HCT116 (cell line): ENCODE results near the gene MANSC4. TPM values are rescaled to one million over a fixed set of nuclear protein-coding genes. Genes with fewer than 3 reads are reported as not detected.
"Not testable (repeated sequence)": the region's sequence is repeated elsewhere in the genome, so short reads cannot be mapped to it uniquely, and the experiment has no call there.

ENCODE experiments used
- ATAC-seq: fragments of 200-7000 bp; cut with Tn5 transposase; 2 replicates; pipeline ENCODE4 v1.9.1; 2020; ENCODE audit warnings: mild to moderate bottlenecking, moderate library complexity
- BruUV-seq: library from RNA; stranded (reverse); fragments of 400-500 nt; replicated peaks from 2 replicates; lab custom pipeline; 2021; lab: Mats Ljungman, UMichigan
- CTCF ChIA-PET: fragments of 300-600 bp; sonication (Branson Sonifier 250); formaldehyde crosslinking; loops from one replicate; lab custom pipeline; 2021; ENCODE audit warnings: antibody characterized with exemption; lab: Charles Lee
- POLR2A ChIA-PET: fragments of 300-600, 350-600 bp; sonication (Branson Sonifier 250); formaldehyde crosslinking; loops from one replicate; lab custom pipeline; 2021; ENCODE audit warnings: antibody characterized with exemption; lab: Charles Lee
- RAD21 ChIA-PET, 2 experiments: fragments of 300-600 bp; sonication (Branson Sonifier 250); formaldehyde crosslinking; loops; one replicate each; lab custom pipeline; 2023; ENCODE audit warnings: low total read pairs in 2 of 2; ENCODE audit not compliant: uncharacterized antibody in 2 of 2, unreplicated experiment in 2 of 2, low non-redundant PET in 1 of 2; lab: Charles Lee
- DNase-seq: peaks from one replicate; pipeline ENCODE4 v3.0.0-alpha.2; 2010; ENCODE audit warnings: low read depth, low spot score
- H2AFZ ChIP-seq: fragments of 200-600 bp; shearing (Covaris generic), sonication (generic); 2 replicates; pipeline ENCODE4 v1.6.1; 2017; ENCODE audit warnings: low read depth, mixed run types, mixed read lengths, antibody characterized with exemption, low read length; ENCODE audit not compliant: poor library complexity, severe bottlenecking
- H3K27ac ChIP-seq: 2 replicates; pipeline ENCODE4 v1.5.1; 2012; ENCODE audit warnings: low read depth, low read length
- H3K27me3 ChIP-seq: fragments of 200-600 bp; sonication (generic); 2 replicates; pipeline ENCODE4 v1.6.1; 2016; ENCODE audit warnings: mixed run types, low read length, mixed read lengths; ENCODE audit not compliant: insufficient read depth
- H3K36me3 ChIP-seq, 2 experiments: fragments of 200-500 bp in 1 of 2; fragments of 200-600 bp in 1 of 2; sonication (Bioruptor generic) in 1 of 2; sonication (generic) in 1 of 2; 2 replicates each; pipeline versions ENCODE4 v1.5.1 to v1.6.1; 2014 to 2016; ENCODE audit warnings: low read length in 2 of 2, inconsistent platforms in 1 of 2, mixed read lengths in 1 of 2, mixed run types in 1 of 2; ENCODE audit not compliant: insufficient read depth in 2 of 2, control insufficient read depth in 1 of 2
- H3K4me1 ChIP-seq, 2 experiments: fragments of 200-600 bp in 1 of 2; sonication (generic) in 1 of 2; 2 replicates each; pipeline versions ENCODE4 v1.5.1 to v1.6.1; 2012 to 2017; ENCODE audit warnings: low read length in 2 of 2, inconsistent platforms in 1 of 2, mild to moderate bottlenecking in 1 of 2, mixed read lengths in 1 of 2, mixed run types in 1 of 2, moderate library complexity in 1 of 2; ENCODE audit not compliant: insufficient read depth in 2 of 2, control insufficient read depth in 1 of 2
- H3K4me2 ChIP-seq: fragments of 200-600 bp; sonication (generic); 2 replicates; pipeline ENCODE4 v1.6.1; 2017; ENCODE audit warnings: mixed run types, low read length, mixed read lengths
- H3K4me3 ChIP-seq, 2 experiments: fragments of 200-600 bp in 1 of 2; sonication (generic) in 1 of 2; replicated peaks in 1 of 2; 2 replicates each; pipeline ENCODE4 v1.5.1; 2011 to 2016; ENCODE audit warnings: low read length in 2 of 2, control low read depth in 1 of 2, low read depth in 1 of 2, mild to moderate bottlenecking in 1 of 2, mixed read lengths in 1 of 2, mixed run types in 1 of 2
- H3K79me2 ChIP-seq: fragments of 200-600 bp; sonication (generic); 2 replicates; pipeline ENCODE4 v1.6.1; 2017; ENCODE audit warnings: mild to moderate bottlenecking, mixed run types, low read length, moderate library complexity, mixed read lengths; ENCODE audit not compliant: insufficient read depth
- H3K9ac ChIP-seq: fragments of 200-600 bp; sonication (generic); 2 replicates; pipeline ENCODE4 v1.6.1; 2016; ENCODE audit warnings: low read length, mixed read lengths
- H3K9me2 ChIP-seq: fragments of 200-600 bp; sonication (generic), shearing (Covaris generic); 2 replicates; pipeline ENCODE4 v1.6.1; 2017; ENCODE audit warnings: mixed run types, mild to moderate bottlenecking, moderate library complexity; ENCODE audit not compliant: insufficient read depth
- H3K9me3 ChIP-seq, 2 experiments: fragments of 200-500 bp in 1 of 2; fragments of 200-600 bp in 1 of 2; sonication (Bioruptor generic) in 1 of 2; sonication (generic) in 1 of 2; 2 replicates each; pipeline ENCODE4 v1.6.1; 2014 to 2017; ENCODE audit warnings: low read length in 2 of 2, mixed read lengths in 2 of 2, inconsistent platforms in 1 of 2, low read depth in 1 of 2, mild to moderate bottlenecking in 1 of 2, mixed run types in 1 of 2, moderate library complexity in 1 of 2; ENCODE audit not compliant: control insufficient read depth in 1 of 2, insufficient read depth in 1 of 2
- H4K20me1 ChIP-seq: fragments of 200-600 bp; sonication (generic), shearing (Covaris generic); 2 replicates; pipeline ENCODE4 v1.6.1; 2017; ENCODE audit warnings: mixed run types, mild to moderate bottlenecking, moderate library complexity; ENCODE audit not compliant: insufficient read depth
- CBX3 ChIP-seq: IDR thresholded peaks from 2 replicates; pipeline ENCODE4 v1.6.1; 2012; ENCODE audit warnings: low read depth
- EGR1 ChIP-seq: IDR thresholded peaks from 2 replicates; pipeline ENCODE4 v1.6.1; 2012; ENCODE audit warnings: low read depth
- FOSL1 ChIP-seq: IDR thresholded peaks from 2 replicates; pipeline ENCODE4 v1.6.1; 2012; ENCODE audit warnings: low read depth
- JUND ChIP-seq: IDR thresholded peaks from 2 replicates; pipeline ENCODE4 v1.6.1; 2012
- POLR2A ChIP-seq: IDR thresholded peaks from 2 replicates; pipeline ENCODE4 v1.7.0; 2011; ENCODE audit warnings: borderline replicate concordance; ENCODE audit not compliant: insufficient read depth, insufficient read length; ENCODE audit errors: extremely low read depth
- SP1 ChIP-seq: IDR thresholded peaks from 2 replicates; pipeline ENCODE4 v1.6.1; 2012; ENCODE audit warnings: low read depth
- SRF ChIP-seq: IDR thresholded peaks from 2 replicates; pipeline ENCODE4 v1.6.1; 2012; ENCODE audit warnings: low read depth
- YY1 ChIP-seq: IDR thresholded peaks from 2 replicates; pipeline ENCODE4 v1.6.1; 2011; ENCODE audit warnings: low read length, low read depth, moderate library complexity, mild to moderate bottlenecking; ENCODE audit not compliant: insufficient replicate concordance; ENCODE audit errors: extremely low read depth
- intact Hi-C: fragments of 100-400 bp; cut with micrococcal nuclease; formaldehyde crosslinking; loops from 2 replicates; pipeline ENCODE4 v1.10.0; 2022
- total RNA-seq: library from RNA; stranded (reverse); gene quantifications from one replicate; pipeline ENCODE4 v1.2.1, GENCODE V29; 2021; ENCODE audit not compliant: unreplicated experiment
- TF ChIP-seq, protein P1 (sequence below): IDR thresholded peaks from 2 replicates; pipeline ENCODE4 v1.6.1; 2011; ENCODE audit warnings: mild to moderate bottlenecking, low read length, moderate library complexity; ENCODE audit not compliant: insufficient replicate concordance; ENCODE audit errors: extremely low read depth
- TF ChIP-seq, protein P2 (sequence below): IDR thresholded peaks from 2 replicates; pipeline ENCODE4 v1.6.1; 2012

MANSC4 gene
- total RNA-seq, 1 experiment from 2014 or later: not detected

GRCh38 chr12:27751386-27752047 lies 28.5 kb downstream of the MANSC4 start (continued):
- TF ChIP-seq, protein P1, sequence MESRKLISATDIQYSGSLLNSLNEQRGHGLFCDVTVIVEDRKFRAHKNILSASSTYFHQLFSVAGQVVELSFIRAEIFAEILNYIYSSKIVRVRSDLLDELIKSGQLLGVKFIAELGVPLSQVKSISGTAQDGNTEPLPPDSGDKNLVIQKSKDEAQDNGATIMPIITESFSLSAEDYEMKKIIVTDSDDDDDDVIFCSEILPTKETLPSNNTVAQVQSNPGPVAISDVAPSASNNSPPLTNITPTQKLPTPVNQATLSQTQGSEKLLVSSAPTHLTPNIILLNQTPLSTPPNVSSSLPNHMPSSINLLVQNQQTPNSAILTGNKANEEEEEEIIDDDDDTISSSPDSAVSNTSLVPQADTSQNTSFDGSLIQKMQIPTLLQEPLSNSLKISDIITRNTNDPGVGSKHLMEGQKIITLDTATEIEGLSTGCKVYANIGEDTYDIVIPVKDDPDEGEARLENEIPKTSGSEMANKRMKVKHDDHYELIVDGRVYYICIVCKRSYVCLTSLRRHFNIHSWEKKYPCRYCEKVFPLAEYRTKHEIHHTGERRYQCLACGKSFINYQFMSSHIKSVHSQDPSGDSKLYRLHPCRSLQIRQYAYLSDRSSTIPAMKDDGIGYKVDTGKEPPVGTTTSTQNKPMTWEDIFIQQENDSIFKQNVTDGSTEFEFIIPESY: no peak

- CTCF ChIA-PET: interaction anchor here (1.1 kb wide), 1 partner anchor 93 kb away, joined by 3 read pairs; no protein-coding TSS in a partner anchor
- no peak overlapping the region for H3K4me3 ChIP-seq
- TF ChIP-seq EGR1: no peak
- no peak for TF ChIP-seq CBX3
- TF ChIP-seq, protein P2, sequence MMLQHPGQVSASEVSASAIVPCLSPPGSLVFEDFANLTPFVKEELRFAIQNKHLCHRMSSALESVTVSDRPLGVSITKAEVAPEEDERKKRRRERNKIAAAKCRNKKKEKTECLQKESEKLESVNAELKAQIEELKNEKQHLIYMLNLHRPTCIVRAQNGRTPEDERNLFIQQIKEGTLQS: no peak
- TF ChIP-seq YY1: no peak
- no peak for TF ChIP-seq POLR2A
- 0 out of 2 replicates have a peak, but pooled peaks have one; percentile 17 for TF ChIP-seq JUND
- 0 out of 2 replicates have a peak, but pooled peaks have one; percentile 25 for TF ChIP-seq FOSL1
- TF ChIP-seq SRF: no peak
- no peak for TF ChIP-seq SP1
- TF ChIP-seq, all 23 proteins: peak for 2
- ATAC-seq: no peak
- H3K4me1 ChIP-seq: peaks cover 37% of the 10 kb centered on the region in 2 experiments
- H3K9me3 ChIP-seq: no peaks in the 10 kb centered on the region
- RAD21 ChIA-PET: no interaction called here
- H3K4me2 ChIP-seq: peak overlapping the region; percentile 31
- H3K79me2 ChIP-seq: peaks cover 28% of the 10 kb centered on the region; the same call in 1 of the 2 replicates
- no peaks in the 10 kb centered on the region for H4K20me1 ChIP-seq
- peak overlapping the region; percentile 41 for H3K27ac ChIP-seq
- H2AFZ ChIP-seq: no peak overlapping the region
- no peak overlapping the region for H3K9ac ChIP-seq
- POLR2A ChIA-PET: no interaction called here
- no TSS peak for BruUV-seq
- intact Hi-C loops: no loop called here
- no peak for DNase-seq
- H3K36me3 ChIP-seq: 0 out of 4 replicates have a peak, but pooled peaks cover 0 to 7% of the 10 kb centered on the region in 2 experiments
- no peaks in the 10 kb centered on the region for H3K27me3 ChIP-seq
- H3K9me2 ChIP-seq: no peaks in the 10 kb centered on the region
These were observed 32.8 kb downstream of the MANSC4 start for GRCh38 chr12:27747111-27747820.

- H3K9me3 ChIP-seq, H3K4me3 ChIP-seq, H2AFZ ChIP-seq, H3K9me2 ChIP-seq, POLR2A ChIA-PET, H4K20me1 ChIP-seq, H3K27ac ChIP-seq, H3K27me3 ChIP-seq, BruUV-seq, H3K4me2 ChIP-seq, DNase-seq, H3K9ac ChIP-seq, ATAC-seq, intact Hi-C loops, RAD21 ChIA-PET: not testable (repeated sequence)
- peaks cover 25% of the 10 kb centered on the region; the same call in 1 of the 2 replicates for H3K79me2 ChIP-seq
- CTCF ChIA-PET: interaction anchor here (1.1 to 1.2 kb wide), 2 partner anchors 95 to 195 kb away, joined by 3 read pairs; no protein-coding TSS in a partner anchor
- H3K4me1 ChIP-seq: peaks cover 21 to 23% of the 10 kb centered on the region in 2 experiments; a peak in 3 of 4 replicates
- 0 out of 4 replicates have a peak, but pooled peaks cover 0 to 12% of the 10 kb centered on the region in 2 experiments for H3K36me3 ChIP-seq
These were observed 34.3 kb downstream of the MANSC4 start for GRCh38 chr12:27745734-27746133.
